A673 (cell line): ENCODE measurements around the gene TSPAN2. TPM values are rescaled to one million over a fixed set of nuclear protein-coding genes. Genes with fewer than 3 reads are reported as not detected.

ENCODE experiments used
- BruUV-seq: library from RNA; stranded (reverse); fragments of 400-500 nt; replicated peaks from 2 replicates; lab custom pipeline; 2021; lab: Mats Ljungman, UMichigan
- CTCF ChIA-PET: fragments of 300-600 bp; sonication (Branson Sonifier 250); formaldehyde crosslinking; loops from one replicate; lab custom pipeline; 2022; ENCODE audit warnings: antibody characterized with exemption; lab: Charles Lee
- POLR2A ChIA-PET: fragments of 300-600 bp; sonication (Branson Sonifier 250); formaldehyde crosslinking; loops from one replicate; lab custom pipeline; 2022; ENCODE audit warnings: antibody characterized with exemption; ENCODE audit not compliant: low non-redundant PET; lab: Charles Lee
- DNase-seq: peaks from one replicate; pipeline ENCODE4 v3.0.0-alpha.2; 2015; ENCODE audit warnings: low spot score
- H3K27ac ChIP-seq: fragments of 200-600 bp; sonication (generic); 2 replicates; pipeline ENCODE4 v1.5.1; 2016; ENCODE audit warnings: mixed run types, low read depth, mild to moderate bottlenecking, mixed read lengths, antibody characterized with exemption, low read length; ENCODE audit not compliant: poor library complexity, severe bottlenecking
- H3K27me3 ChIP-seq: fragments of 200-600 bp; sonication (generic); replicated peaks from 2 replicates; pipeline ENCODE4 v1.6.1; 2017; ENCODE audit warnings: mixed run types, low read depth, mild to moderate bottlenecking, mixed read lengths, antibody characterized with exemption, low read length; ENCODE audit not compliant: insufficient read depth, poor library complexity
- H3K36me3 ChIP-seq: fragments of 200-600 bp; sonication (generic); 2 replicates; pipeline ENCODE4 v1.6.1; 2016; ENCODE audit warnings: mixed run types, mild to moderate bottlenecking, mixed read lengths, antibody characterized with exemption, low read length; ENCODE audit not compliant: insufficient read depth, poor library complexity, severe bottlenecking
- H3K4me1 ChIP-seq: fragments of 200-600 bp; sonication (generic); 2 replicates; pipeline ENCODE4 v1.6.1; 2017; ENCODE audit warnings: mixed run types, mild to moderate bottlenecking, mixed read lengths, antibody characterized with exemption, low read length; ENCODE audit not compliant: insufficient read depth, poor library complexity, severe bottlenecking
- H3K4me3 ChIP-seq: fragments of 200-600 bp; sonication (generic); 2 replicates; pipeline ENCODE4 v1.5.1; 2016; ENCODE audit warnings: low read depth, mixed run types, mild to moderate bottlenecking, mixed read lengths, low read length; ENCODE audit not compliant: poor library complexity, severe bottlenecking
- H3K9me3 ChIP-seq: fragments of 200-600 bp; sonication (generic); 2 replicates; pipeline ENCODE4 v1.6.1; 2016; ENCODE audit warnings: mixed run types, low read depth, mild to moderate bottlenecking, mixed read lengths, antibody characterized with exemption, low read length; ENCODE audit not compliant: poor library complexity, severe bottlenecking
- EZH2 ChIP-seq: fragments of 200-600 bp; sonication (generic); IDR thresholded peaks from 2 replicates; pipeline ENCODE4 v1.6.1; 2017; ENCODE audit warnings: borderline replicate concordance, low read depth, mild to moderate bottlenecking, mixed read lengths, antibody characterized with exemption, low read length; ENCODE audit not compliant: poor library complexity, severe bottlenecking
- intact Hi-C: fragments of 100-400 bp; cut with micrococcal nuclease; formaldehyde crosslinking; loops from one replicate; pipeline ENCODE4 v1.10.0; 2022; ENCODE audit not compliant: unreplicated experiment
- total RNA-seq: library from RNA; stranded (reverse); gene quantifications from 2 replicates; pipeline ENCODE4 v1.2.3, GENCODE V29; 2021
- TF ChIP-seq, protein P1 (sequence below): fragments of 300-800, 200-600 bp; sonication (generic); conservative IDR thresholded peaks from 2 replicates; pipeline ENCODE4 v1.5.1; 2017; ENCODE audit warnings: low read depth, mild to moderate bottlenecking, antibody characterized with exemption, low read length, moderate library complexity, mixed read lengths

Gene TSPAN2
- total RNA-seq, 1 experiment from 2014 or later, result 2.8 TPM

- H3K4me1 ChIP-seq, result no peaks in the 10 kb centered on the region
- no peaks in the 10 kb centered on the region for H3K27me3 ChIP-seq
- ChIA-PET POLR2A (no interaction called here), CTCF (no interaction called here)
- H3K9me3 ChIP-seq, result no peaks in the 10 kb centered on the region
- H3K4me3 ChIP-seq, result no peak overlapping the region
- H3K27ac ChIP-seq, result no peak overlapping the region
- BruUV-seq, result no TSS peak
- DNase-seq, result no peak
- TF ChIP-seq EZH2, result no peak
- TF ChIP-seq, protein P1, sequence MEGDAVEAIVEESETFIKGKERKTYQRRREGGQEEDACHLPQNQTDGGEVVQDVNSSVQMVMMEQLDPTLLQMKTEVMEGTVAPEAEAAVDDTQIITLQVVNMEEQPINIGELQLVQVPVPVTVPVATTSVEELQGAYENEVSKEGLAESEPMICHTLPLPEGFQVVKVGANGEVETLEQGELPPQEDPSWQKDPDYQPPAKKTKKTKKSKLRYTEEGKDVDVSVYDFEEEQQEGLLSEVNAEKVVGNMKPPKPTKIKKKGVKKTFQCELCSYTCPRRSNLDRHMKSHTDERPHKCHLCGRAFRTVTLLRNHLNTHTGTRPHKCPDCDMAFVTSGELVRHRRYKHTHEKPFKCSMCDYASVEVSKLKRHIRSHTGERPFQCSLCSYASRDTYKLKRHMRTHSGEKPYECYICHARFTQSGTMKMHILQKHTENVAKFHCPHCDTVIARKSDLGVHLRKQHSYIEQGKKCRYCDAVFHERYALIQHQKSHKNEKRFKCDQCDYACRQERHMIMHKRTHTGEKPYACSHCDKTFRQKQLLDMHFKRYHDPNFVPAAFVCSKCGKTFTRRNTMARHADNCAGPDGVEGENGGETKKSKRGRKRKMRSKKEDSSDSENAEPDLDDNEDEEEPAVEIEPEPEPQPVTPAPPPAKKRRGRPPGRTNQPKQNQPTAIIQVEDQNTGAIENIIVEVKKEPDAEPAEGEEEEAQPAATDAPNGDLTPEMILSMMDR, result no peak
- intact Hi-C loops, result no loop called here
- no peaks in the 10 kb centered on the region for H3K36me3 ChIP-seq
Observed at GRCh38 chr1:115076384-115076915, 12.9 kb downstream of the TSPAN2 start.

GRCh38 chr1:115074839-115075534 lies 14.3 kb downstream of the TSPAN2 start:
- Histone ChIP-seq H3K4me1 (no peaks in the 10 kb centered on the region), H3K9me3 (no peaks in the 10 kb centered on the region), H3K27me3 (no peaks in the 10 kb centered on the region), H3K4me3 (no peak overlapping the region), H3K36me3 (no peaks in the 10 kb centered on the region), H3K27ac (no peak overlapping the region)
- ChIA-PET POLR2A (no interaction called here), CTCF (no interaction called here)
- BruUV-seq, result no TSS peak
- intact Hi-C loops, result no loop called here
- TF ChIP-seq, protein P1, result no peak
- no peak for TF ChIP-seq EZH2
- no peak for DNase-seq

GRCh38 chr1:115073298-115074087 lies 15.8 kb downstream of the TSPAN2 start:
- CTCF ChIA-PET, result no interaction called here
- TF ChIP-seq, protein P1, result no peak
- TF ChIP-seq EZH2, result no peak

More at GRCh38 chr1:115073298-115074087, 15.8 kb downstream of the TSPAN2 start:
- no peak for DNase-seq
- no peaks in the 10 kb centered on the region for H3K4me1 ChIP-seq
- H3K4me3 ChIP-seq, result no peak overlapping the region
- POLR2A ChIA-PET, result no interaction called here
- no peak overlapping the region for H3K27ac ChIP-seq
- H3K9me3 ChIP-seq, result no peaks in the 10 kb centered on the region
- intact Hi-C loops, result no loop called here
- no peaks in the 10 kb centered on the region for H3K27me3 ChIP-seq
- no TSS peak for BruUV-seq
- no peaks in the 10 kb centered on the region for H3K36me3 ChIP-seq
